Stomach (tissue), 4 donors: Measurements from ENCODE around the gene NFATC4.

ENCODE experiments used
- CTCF ChIP-seq, 7 experiments: fragments of 450-650 bp in 4 of 7; fragments of 200-600 bp in 3 of 7; sonication (generic) in 3 of 7; IDR thresholded peaks; one replicate each; pipeline ENCODE4 v1.5.1; 2016 to 2019; ENCODE audit warnings: antibody characterized with exemption in 7 of 7, control low read depth in 2 of 7, mild to moderate bottlenecking in 1 of 7
- POLR2AphosphoS5 ChIP-seq, 3 donors: sonication (generic); formaldehyde crosslinking; IDR thresholded peaks; one replicate each; pipeline ENCODE4 v1.6.1; 2016; ENCODE audit warnings: antibody characterized with exemption in 3 of 3

GRCh38 chr14:24415421-24416253 lies 47.7 kb downstream of the NFATC4 start:
- TF ChIP-seq POLR2AphosphoS5 (IDR thresholded peaks at IDR 0.05) (no peak), CTCF (IDR thresholded peaks at IDR 0.05) (no peak)
